MCF 10A (cell line): Measurements from ENCODE around the gene CNDP2. TPM values are rescaled to one million over a fixed set of nuclear protein-coding genes. Genes with fewer than 3 reads are reported as not detected.

Source experiments
- BruUV-seq: library from RNA; stranded (reverse); fragments of 400-500 nt; replicated peaks from 2 replicates; lab custom pipeline; 2021; lab: Mats Ljungman, UMichigan
- CTCF ChIA-PET: fragments of 300-600 bp; sonication (Branson Sonifier 250); formaldehyde crosslinking; extraction: SDS; loops from one replicate; lab custom pipeline; 2021; ENCODE audit warnings: antibody characterized with exemption, inconsistent platforms; lab: Yijun Ruan, JAX
- POLR2A ChIA-PET: fragments of 300-600, 350-650 bp; sonication (Branson Sonifier 250); formaldehyde crosslinking; extraction: SDS; loops from one replicate; lab custom pipeline; 2020; ENCODE audit warnings: antibody characterized with exemption, inconsistent platforms; lab: Yijun Ruan, JAX
- DNase-seq: peaks from one replicate; pipeline ENCODE4 v3.0.0-alpha.2; 2018; ENCODE audit not compliant: unreplicated experiment
- H3K27ac Mint-ChIP-seq: one replicate; pipeline ENCODE4 v1.8.0; 2022; ENCODE audit warnings: mild to moderate bottlenecking, low read depth, mixed read lengths; ENCODE audit not compliant: unreplicated experiment
- H3K27me3 Mint-ChIP-seq: one replicate; pipeline ENCODE4 v1.8.0; 2022; ENCODE audit warnings: mixed read lengths; ENCODE audit not compliant: insufficient read depth, unreplicated experiment
- H3K36me3 Mint-ChIP-seq: one replicate; pipeline ENCODE4 v1.8.0; 2022; ENCODE audit warnings: mild to moderate bottlenecking, moderate library complexity, mixed read lengths; ENCODE audit not compliant: insufficient read depth, unreplicated experiment
- H3K4me1 Mint-ChIP-seq: one replicate; pipeline ENCODE4 v1.8.0; 2022; ENCODE audit warnings: mixed read lengths; ENCODE audit not compliant: insufficient read depth, unreplicated experiment
- H3K4me3 Mint-ChIP-seq: one replicate; pipeline ENCODE4 v1.8.0; 2022; ENCODE audit warnings: mild to moderate bottlenecking, moderate library complexity, mixed read lengths; ENCODE audit not compliant: unreplicated experiment
- H3K9me3 Mint-ChIP-seq: one replicate; pipeline ENCODE4 v1.8.0; 2022; ENCODE audit warnings: mixed read lengths; ENCODE audit not compliant: unreplicated experiment
- intact Hi-C: fragments of 100-400 bp; cut with micrococcal nuclease; formaldehyde crosslinking; loops from 2 replicates; pipeline ENCODE4 v1.14.1; 2022
- total RNA-seq: library from RNA; stranded (reverse); gene quantifications from 2 replicates; pipeline ENCODE4 v1.2.3, GENCODE V29; 2022
- TF ChIP-seq, protein P1 (sequence below): fragments of 200-600 bp; IDR thresholded peaks from one replicate; pipeline ENCODE4 v1.8.0; 2022; ENCODE audit warnings: antibody characterized with exemption, mild to moderate bottlenecking; ENCODE audit not compliant: unreplicated experiment

CNDP2 gene
- total RNA-seq, 1 experiment from 2014 or later, result 194 TPM

GRCh38 chr18:74509856-74510769 is 13.9 kb downstream of the CNDP2 start:
- peaks cover 85% of the 10 kb centered on the region for H3K36me3 Mint-ChIP-seq
- no peaks in the 10 kb centered on the region for H3K27me3 Mint-ChIP-seq
- no TSS peak for BruUV-seq
- no peak overlapping the region for H3K27ac Mint-ChIP-seq
- H3K4me1 Mint-ChIP-seq, result no peaks in the 10 kb centered on the region
- intact Hi-C loops, result no loop called here
- TF ChIP-seq, protein P1, sequence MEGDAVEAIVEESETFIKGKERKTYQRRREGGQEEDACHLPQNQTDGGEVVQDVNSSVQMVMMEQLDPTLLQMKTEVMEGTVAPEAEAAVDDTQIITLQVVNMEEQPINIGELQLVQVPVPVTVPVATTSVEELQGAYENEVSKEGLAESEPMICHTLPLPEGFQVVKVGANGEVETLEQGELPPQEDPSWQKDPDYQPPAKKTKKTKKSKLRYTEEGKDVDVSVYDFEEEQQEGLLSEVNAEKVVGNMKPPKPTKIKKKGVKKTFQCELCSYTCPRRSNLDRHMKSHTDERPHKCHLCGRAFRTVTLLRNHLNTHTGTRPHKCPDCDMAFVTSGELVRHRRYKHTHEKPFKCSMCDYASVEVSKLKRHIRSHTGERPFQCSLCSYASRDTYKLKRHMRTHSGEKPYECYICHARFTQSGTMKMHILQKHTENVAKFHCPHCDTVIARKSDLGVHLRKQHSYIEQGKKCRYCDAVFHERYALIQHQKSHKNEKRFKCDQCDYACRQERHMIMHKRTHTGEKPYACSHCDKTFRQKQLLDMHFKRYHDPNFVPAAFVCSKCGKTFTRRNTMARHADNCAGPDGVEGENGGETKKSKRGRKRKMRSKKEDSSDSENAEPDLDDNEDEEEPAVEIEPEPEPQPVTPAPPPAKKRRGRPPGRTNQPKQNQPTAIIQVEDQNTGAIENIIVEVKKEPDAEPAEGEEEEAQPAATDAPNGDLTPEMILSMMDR, result no peak
- no peak for DNase-seq
- CTCF ChIA-PET, result interaction anchor here (1.1 kb wide), 1 partner anchor 38 kb away, joined by 3 read pairs; no protein-coding TSS in a partner anchor
- no peaks in the 10 kb centered on the region for H3K9me3 Mint-ChIP-seq
- POLR2A ChIA-PET, result interaction anchor here (0.6 kb wide), 1 partner anchor 436 kb away, joined by 4 read pairs; no protein-coding TSS in a partner anchor
- H3K4me3 Mint-ChIP-seq, result no peak overlapping the region

GRCh38 chr18:74510770-74511095 is 14.6 kb downstream of the CNDP2 start:
- Mint-ChIP-seq H3K4me1 (no peaks in the 10 kb centered on the region), H3K9me3 (no peaks in the 10 kb centered on the region), H3K27me3 (no peaks in the 10 kb centered on the region), H3K36me3 (peaks cover 85% of the 10 kb centered on the region), H3K27ac (no peak overlapping the region), H3K4me3 (no peak overlapping the region)
- TF ChIP-seq, protein P1, result no peak
- DNase-seq, result no peak
- CTCF ChIA-PET, result interaction anchor here (0.6 kb wide), 1 partner anchor 112 kb away, joined by 3 read pairs; no protein-coding TSS in a partner anchor
- intact Hi-C loops, result no loop called here
- no TSS peak for BruUV-seq
- POLR2A ChIA-PET, result no interaction called here

GRCh38 chr18:74511823-74512222 is 15.7 kb downstream of the CNDP2 start:
- TF ChIP-seq, protein P1, result no peak
- Mint-ChIP-seq H3K27ac (no peak overlapping the region), H3K36me3 (peaks cover 86% of the 10 kb centered on the region), H3K4me3 (no peak overlapping the region), H3K4me1 (no peaks in the 10 kb centered on the region), H3K9me3 (no peaks in the 10 kb centered on the region), H3K27me3 (no peaks in the 10 kb centered on the region)
- intact Hi-C loops, result no loop called here
- DNase-seq, result no peak
- CTCF ChIA-PET, result interaction anchor here (0.7 kb wide), 1 partner anchor 158 kb away, joined by 3 read pairs; no protein-coding TSS in a partner anchor
- BruUV-seq, result no TSS peak
- POLR2A ChIA-PET, result no interaction called here

GRCh38 chr18:74512321-74513053 is 16.3 kb downstream of the CNDP2 start:
- ChIA-PET POLR2A (interaction anchor here (0.7 kb wide), 1 partner anchor 9 kb away, joined by 3 read pairs; no protein-coding TSS in a partner anchor), CTCF (interaction anchor here (0.6 to 1.0 kb wide), 4 partner anchors 10 to 159 kb away, joined by 3 to 5 read pairs (median 3); partner anchors contain the start of gene CNDP2)
- no peak overlapping the region for H3K4me3 Mint-ChIP-seq
- BruUV-seq, result no TSS peak
- intact Hi-C loops, result no loop called here
- H3K4me1 Mint-ChIP-seq, result no peaks in the 10 kb centered on the region
- TF ChIP-seq, protein P1, result no peak
- H3K27me3 Mint-ChIP-seq, result no peaks in the 10 kb centered on the region
- no peaks in the 10 kb centered on the region for H3K9me3 Mint-ChIP-seq
- peaks cover 86% of the 10 kb centered on the region for H3K36me3 Mint-ChIP-seq
- peak overlapping the region; percentile 46 for H3K27ac Mint-ChIP-seq
- no peak for DNase-seq
